ENCODE results near the gene NOP9. TPM values are rescaled to one million over a fixed set of nuclear protein-coding genes. Genes with fewer than 3 reads are reported as not detected.

NOP9 gene
- total RNA-seq, 1 experiment from 2014 or later = 39.4 TPM

DNA sequence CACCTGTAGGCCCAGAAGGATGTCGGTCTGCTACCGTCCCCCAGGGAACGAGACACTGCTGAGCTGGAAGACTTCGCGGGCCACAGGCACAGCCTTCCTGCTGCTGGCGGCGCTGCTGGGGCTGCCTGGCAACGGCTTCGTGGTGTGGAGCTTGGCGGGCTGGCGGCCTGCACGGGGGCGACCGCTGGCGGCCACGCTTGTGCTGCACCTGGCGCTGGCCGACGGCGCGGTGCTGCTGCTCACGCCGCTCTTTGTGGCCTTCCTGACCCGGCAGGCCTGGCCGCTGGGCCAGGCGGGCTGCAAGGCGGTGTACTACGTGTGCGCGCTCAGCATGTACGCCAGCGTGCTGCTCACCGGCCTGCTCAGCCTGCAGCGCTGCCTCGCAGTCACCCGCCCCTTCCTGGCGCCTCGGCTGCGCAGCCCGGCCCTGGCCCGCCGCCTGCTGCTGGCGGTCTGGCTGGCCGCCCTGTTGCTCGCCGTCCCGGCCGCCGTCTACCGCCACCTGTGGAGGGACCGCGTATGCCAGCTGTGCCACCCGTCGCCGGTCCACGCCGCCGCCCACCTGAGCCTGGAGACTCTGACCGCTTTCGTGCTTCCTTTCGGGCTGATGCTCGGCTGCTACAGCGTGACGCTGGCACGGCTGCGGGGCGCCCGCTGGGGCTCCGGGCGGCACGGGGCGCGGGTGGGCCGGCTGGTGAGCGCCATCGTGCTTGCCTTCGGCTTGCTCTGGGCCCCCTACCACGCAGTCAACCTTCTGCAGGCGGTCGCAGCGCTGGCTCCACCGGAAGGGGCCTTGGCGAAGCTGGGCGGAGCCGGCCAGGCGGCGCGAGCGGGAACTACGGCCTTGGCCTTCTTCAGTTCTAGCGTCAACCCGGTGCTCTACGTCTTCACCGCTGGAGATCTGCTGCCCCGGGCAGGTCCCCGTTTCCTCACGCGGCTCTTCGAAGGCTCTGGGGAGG lies 11.3 kb downstream of the NOP9 start, which contains the start of gene LTB4R:
LTB4R (plus strand) TSS at position 857 of the 959 bp plus-strand sequence. CDS start 4,150 bp downstream, outside the sequence.
- TF ChIP-seq POLR2AphosphoS5 (IDR thresholded peaks at IDR 0.05; ENCODE audit: low read depth, low read length) (no peak), SRF (IDR thresholded peaks at IDR 0.05; ENCODE audit: low read depth) (no peak), EGR1 (IDR thresholded peaks at IDR 0.05; ENCODE audit: low read depth) (no peak), SP1 (IDR thresholded peaks at IDR 0.05; ENCODE audit: low read depth) (no peak), ZNF274 (IDR thresholded peaks at IDR 0.05; ENCODE audit: low read depth, low read length) (no peak), EZH2 (IDR thresholded peaks at IDR 0.05) (no peak), EZH2phosphoT487 (IDR thresholded peaks at IDR 0.05; ENCODE audit: borderline replicate concordance) (no peak), CBX3 (IDR thresholded peaks at IDR 0.05; ENCODE audit: low read depth) (no peak), JUND (IDR thresholded peaks at IDR 0.05) (no peak), ZFX (IDR thresholded peaks at IDR 0.05) (no peak), TCF7L2 (IDR thresholded peaks at IDR 0.05; ENCODE audit: borderline replicate concordance, extremely low read depth, insufficient read depth, insufficient read length) (no peak), REST (IDR thresholded peaks at IDR 0.05; ENCODE audit: low read depth) (no peak)
- no peak within 1 kb of the TSS for H3K4me3 ChIP-seq (replicated peaks in 1 of 2; ENCODE audit: low read depth in 1 of 2, low read length in 2 of 2)
- no peaks in the 10 kb centered on the region for H4K20me1 ChIP-seq (ENCODE audit: insufficient read depth)
- peaks cover 5 to 10% of the 10 kb centered on the region in 2 experiments; a peak in 3 of 4 replicates for H3K36me3 ChIP-seq (ENCODE audit: control insufficient read depth in 1 of 2, insufficient read depth in 2 of 2, low read length in 2 of 2)
- ChIA-PET RAD21 (ENCODE audit: low non-redundant PET in 1 of 2, low total read pairs in 2 of 2, uncharacterized antibody in 2 of 2, unreplicated experiment in 2 of 2) (no interaction called here), POLR2A (no interaction called here), CTCF (no interaction called here)
- intact Hi-C loops (cut with micrococcal nuclease) = no loop called here
- no peak within 1 kb of the TSS for H3K4me2 ChIP-seq (ENCODE audit: low read length)
- H3K9me3 ChIP-seq (ENCODE audit: control insufficient read depth in 1 of 2, insufficient read depth in 1 of 2, low read depth in 1 of 2, low read length in 2 of 2) = no peaks in the 10 kb centered on the region
- H3K9ac ChIP-seq (ENCODE audit: low read length) = no peak within 1 kb of the TSS
- no peak for DNase-seq (ENCODE audit: low read depth, low spot score)
- H3K27me3 ChIP-seq (ENCODE audit: insufficient read depth, low read length) = no peaks in the 10 kb centered on the region
- H3K27ac ChIP-seq (ENCODE audit: low read depth, low read length) = no peak within 1 kb of the TSS
- no peaks in the 10 kb centered on the region for H3K79me2 ChIP-seq (ENCODE audit: insufficient read depth, low read length)
- H3K4me1 ChIP-seq (ENCODE audit: control insufficient read depth in 1 of 2, insufficient read depth in 2 of 2, low read length in 2 of 2) = peaks cover 7 to 18% of the 10 kb centered on the region in 2 experiments
- ATAC-seq = no peak
- no peak within 1 kb of the TSS for H2AFZ ChIP-seq (ENCODE audit: low read depth, low read length, poor library complexity, severe bottlenecking)
- no TSS peak for BruUV-seq (replicated peaks)
- no peaks in the 10 kb centered on the region for H3K9me2 ChIP-seq (ENCODE audit: insufficient read depth)
